ENCODE data around the gene PACRG.

The PACRG gene

DNA sequence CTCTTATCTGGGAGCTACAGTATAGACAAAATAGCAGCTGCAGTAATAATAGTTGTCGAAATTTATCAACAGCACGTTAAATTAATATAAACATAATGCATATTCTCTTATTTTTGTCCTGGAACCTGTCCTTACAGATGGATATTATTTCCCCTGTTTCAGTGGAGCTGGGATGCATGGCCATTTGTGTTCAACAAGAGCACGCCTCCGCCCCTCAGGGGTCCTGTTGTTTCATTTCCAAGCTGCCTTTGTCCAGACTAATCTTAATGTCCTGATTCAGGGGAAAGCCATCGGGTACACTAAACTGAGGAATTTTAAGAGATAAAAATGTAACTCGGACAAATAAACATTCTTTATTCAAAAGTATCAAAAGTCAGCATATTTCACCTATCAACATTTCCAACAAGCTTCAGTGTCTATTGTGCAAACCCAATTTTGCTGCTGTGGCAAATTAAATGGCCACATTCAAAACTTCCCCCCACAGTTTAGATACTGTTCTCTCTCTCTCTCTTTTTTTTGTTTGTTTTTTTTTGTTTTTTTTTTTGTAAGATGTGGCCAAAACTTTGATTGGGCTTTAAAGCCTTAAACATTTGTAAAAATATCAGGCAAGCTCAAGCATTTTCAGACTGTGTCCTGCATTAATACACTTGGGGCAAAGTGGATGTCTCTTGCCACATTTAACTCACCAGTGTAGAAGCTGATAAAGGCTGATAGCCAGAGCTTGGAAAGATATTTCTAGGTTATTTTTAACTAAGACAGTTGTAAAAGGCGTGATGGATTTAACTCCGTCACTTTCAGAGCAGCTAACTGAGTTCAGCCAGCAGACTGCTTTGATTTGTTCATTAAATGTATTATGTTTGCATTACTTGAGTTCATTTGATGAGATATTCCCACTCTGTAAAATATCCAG is 574.2 kb downstream of the PACRG start:
- TF ChIP-seq CSDC2 (CRISPR knock-in tag; IDR thresholded peaks at IDR 0.05): no peak
- no peak for TF ChIP-seq ZFP3 (CRISPR knock-in tag; IDR thresholded peaks at IDR 0.05)
- TF ChIP-seq ZC3H10 (CRISPR knock-in tag; IDR thresholded peaks at IDR 0.05): no peak
- TF ChIP-seq GLIS3 (CRISPR knock-in tag; IDR thresholded peaks at IDR 0.05): no peak
- TF ChIP-seq ARNTL (CRISPR knock-in tag; IDR thresholded peaks at IDR 0.05; ENCODE audit: borderline replicate concordance, low read depth): no peak
- no peak for TF ChIP-seq ISL1 (CRISPR knock-in tag; IDR thresholded peaks at IDR 0.05)
- no peak for TF ChIP-seq ZNF8 (CRISPR knock-in tag; IDR thresholded peaks at IDR 0.05)
- TF ChIP-seq BACH2 (CRISPR knock-in tag; IDR thresholded peaks at IDR 0.05; ENCODE audit: borderline replicate concordance): no peak
- no peak for TF ChIP-seq RARB (CRISPR knock-in tag; IDR thresholded peaks at IDR 0.05)
- no peak for TF ChIP-seq TCF4 (CRISPR knock-in tag; IDR thresholded peaks at IDR 0.05; ENCODE audit: borderline replicate concordance)
- no peak for TF ChIP-seq ESRRG (CRISPR knock-in tag; IDR thresholded peaks at IDR 0.05)
- TF ChIP-seq, protein P1, sequence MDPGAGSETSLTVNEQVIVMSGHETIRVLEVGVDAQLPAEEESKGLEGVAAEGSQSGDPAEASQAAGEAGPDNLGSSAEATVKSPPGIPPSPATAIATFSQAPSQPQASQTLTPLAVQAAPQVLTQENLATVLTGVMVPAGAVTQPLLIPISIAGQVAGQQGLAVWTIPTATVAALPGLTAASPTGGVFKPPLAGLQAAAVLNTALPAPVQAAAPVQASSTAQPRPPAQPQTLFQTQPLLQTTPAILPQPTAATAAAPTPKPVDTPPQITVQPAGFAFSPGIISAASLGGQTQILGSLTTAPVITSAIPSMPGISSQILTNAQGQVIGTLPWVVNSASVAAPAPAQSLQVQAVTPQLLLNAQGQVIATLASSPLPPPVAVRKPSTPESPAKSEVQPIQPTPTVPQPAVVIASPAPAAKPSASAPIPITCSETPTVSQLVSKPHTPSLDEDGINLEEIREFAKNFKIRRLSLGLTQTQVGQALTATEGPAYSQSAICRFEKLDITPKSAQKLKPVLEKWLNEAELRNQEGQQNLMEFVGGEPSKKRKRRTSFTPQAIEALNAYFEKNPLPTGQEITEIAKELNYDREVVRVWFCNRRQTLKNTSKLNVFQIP (CRISPR knock-in tag; IDR thresholded peaks at IDR 0.05; ENCODE audit: borderline replicate concordance, low read depth): no peak
- ATAC-seq: no peak

DNA sequence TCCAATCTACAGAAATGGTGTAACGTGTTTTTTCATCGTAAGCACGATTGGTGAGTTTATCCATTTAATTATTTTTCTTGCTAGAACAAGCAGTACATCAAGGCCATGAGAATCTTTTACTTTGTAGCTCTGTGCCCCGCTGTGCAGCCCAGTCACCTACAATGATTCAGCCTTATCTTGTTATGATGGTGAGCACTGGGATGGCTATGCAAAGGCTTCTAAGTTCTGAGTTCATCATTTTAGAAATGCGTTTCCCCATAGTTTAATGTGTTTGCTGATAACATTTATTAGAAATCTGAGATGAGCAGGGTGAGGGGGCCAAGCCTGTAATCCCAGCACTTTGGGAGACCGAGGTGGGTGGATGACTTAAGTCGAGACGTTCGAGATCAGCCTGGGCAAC is 575.0 kb downstream of the PACRG start:
- TF ChIP-seq ZNF565 (CRISPR knock-in tag; conservative IDR thresholded peaks at IDR 0.05; ENCODE audit: low read depth) (no peak), ISL1 (CRISPR knock-in tag; IDR thresholded peaks at IDR 0.05) (no peak), TOX (CRISPR knock-in tag; IDR thresholded peaks at IDR 0.05; ENCODE audit: borderline replicate concordance) (no peak), ZFP3 (CRISPR knock-in tag; IDR thresholded peaks at IDR 0.05) (no peak), OSR1 (CRISPR knock-in tag; IDR thresholded peaks at IDR 0.05) (no peak), TCF4 (CRISPR knock-in tag; IDR thresholded peaks at IDR 0.05; ENCODE audit: borderline replicate concordance) (no peak), BACH2 (CRISPR knock-in tag; IDR thresholded peaks at IDR 0.05; ENCODE audit: borderline replicate concordance) (no peak), ZNF70 (CRISPR knock-in tag; IDR thresholded peaks at IDR 0.05) (no peak), ZC3H10 (CRISPR knock-in tag; IDR thresholded peaks at IDR 0.05) (no peak), GLIS3 (CRISPR knock-in tag; IDR thresholded peaks at IDR 0.05) (no peak), SNAI2 (CRISPR knock-in tag; IDR thresholded peaks at IDR 0.05) (no peak), CSDC2 (CRISPR knock-in tag; IDR thresholded peaks at IDR 0.05) (no peak), PPARA (CRISPR knock-in tag; IDR thresholded peaks at IDR 0.05; ENCODE audit: borderline replicate concordance) (no peak)
- TF ChIP-seq, protein P2, sequence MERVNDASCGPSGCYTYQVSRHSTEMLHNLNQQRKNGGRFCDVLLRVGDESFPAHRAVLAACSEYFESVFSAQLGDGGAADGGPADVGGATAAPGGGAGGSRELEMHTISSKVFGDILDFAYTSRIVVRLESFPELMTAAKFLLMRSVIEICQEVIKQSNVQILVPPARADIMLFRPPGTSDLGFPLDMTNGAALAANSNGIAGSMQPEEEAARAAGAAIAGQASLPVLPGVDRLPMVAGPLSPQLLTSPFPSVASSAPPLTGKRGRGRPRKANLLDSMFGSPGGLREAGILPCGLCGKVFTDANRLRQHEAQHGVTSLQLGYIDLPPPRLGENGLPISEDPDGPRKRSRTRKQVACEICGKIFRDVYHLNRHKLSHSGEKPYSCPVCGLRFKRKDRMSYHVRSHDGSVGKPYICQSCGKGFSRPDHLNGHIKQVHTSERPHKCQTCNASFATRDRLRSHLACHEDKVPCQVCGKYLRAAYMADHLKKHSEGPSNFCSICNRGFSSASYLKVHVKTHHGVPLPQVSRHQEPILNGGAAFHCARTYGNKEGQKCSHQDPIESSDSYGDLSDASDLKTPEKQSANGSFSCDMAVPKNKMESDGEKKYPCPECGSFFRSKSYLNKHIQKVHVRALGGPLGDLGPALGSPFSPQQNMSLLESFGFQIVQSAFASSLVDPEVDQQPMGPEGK (CRISPR knock-in tag; IDR thresholded peaks at IDR 0.05; ENCODE audit: borderline replicate concordance): no peak
- TF ChIP-seq, protein P3, sequence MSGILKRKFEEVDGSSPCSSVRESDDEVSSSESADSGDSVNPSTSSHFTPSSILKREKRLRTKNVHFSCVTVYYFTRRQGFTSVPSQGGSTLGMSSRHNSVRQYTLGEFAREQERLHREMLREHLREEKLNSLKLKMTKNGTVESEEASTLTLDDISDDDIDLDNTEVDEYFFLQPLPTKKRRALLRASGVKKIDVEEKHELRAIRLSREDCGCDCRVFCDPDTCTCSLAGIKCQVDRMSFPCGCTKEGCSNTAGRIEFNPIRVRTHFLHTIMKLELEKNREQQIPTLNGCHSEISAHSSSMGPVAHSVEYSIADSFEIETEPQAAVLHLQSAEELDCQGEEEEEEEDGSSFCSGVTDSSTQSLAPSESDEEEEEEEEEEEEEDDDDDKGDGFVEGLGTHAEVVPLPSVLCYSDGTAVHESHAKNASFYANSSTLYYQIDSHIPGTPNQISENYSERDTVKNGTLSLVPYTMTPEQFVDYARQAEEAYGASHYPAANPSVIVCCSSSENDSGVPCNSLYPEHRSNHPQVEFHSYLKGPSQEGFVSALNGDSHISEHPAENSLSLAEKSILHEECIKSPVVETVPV (CRISPR knock-in tag; IDR thresholded peaks at IDR 0.05): no peak
- TF ChIP-seq, protein P1 (CRISPR knock-in tag; IDR thresholded peaks at IDR 0.05; ENCODE audit: borderline replicate concordance, low read depth): no peak
- TF ChIP-seq, protein P4, sequence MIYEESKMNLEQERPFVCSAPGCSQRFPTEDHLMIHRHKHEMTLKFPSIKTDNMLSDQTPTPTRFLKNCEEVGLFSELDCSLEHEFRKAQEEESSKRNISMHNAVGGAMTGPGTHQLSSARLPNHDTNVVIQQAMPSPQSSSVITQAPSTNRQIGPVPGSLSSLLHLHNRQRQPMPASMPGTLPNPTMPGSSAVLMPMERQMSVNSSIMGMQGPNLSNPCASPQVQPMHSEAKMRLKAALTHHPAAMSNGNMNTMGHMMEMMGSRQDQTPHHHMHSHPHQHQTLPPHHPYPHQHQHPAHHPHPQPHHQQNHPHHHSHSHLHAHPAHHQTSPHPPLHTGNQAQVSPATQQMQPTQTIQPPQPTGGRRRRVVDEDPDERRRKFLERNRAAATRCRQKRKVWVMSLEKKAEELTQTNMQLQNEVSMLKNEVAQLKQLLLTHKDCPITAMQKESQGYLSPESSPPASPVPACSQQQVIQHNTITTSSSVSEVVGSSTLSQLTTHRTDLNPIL (CRISPR knock-in tag; IDR thresholded peaks at IDR 0.05; ENCODE audit: low read depth): no peak
- no peak for ATAC-seq

DNA sequence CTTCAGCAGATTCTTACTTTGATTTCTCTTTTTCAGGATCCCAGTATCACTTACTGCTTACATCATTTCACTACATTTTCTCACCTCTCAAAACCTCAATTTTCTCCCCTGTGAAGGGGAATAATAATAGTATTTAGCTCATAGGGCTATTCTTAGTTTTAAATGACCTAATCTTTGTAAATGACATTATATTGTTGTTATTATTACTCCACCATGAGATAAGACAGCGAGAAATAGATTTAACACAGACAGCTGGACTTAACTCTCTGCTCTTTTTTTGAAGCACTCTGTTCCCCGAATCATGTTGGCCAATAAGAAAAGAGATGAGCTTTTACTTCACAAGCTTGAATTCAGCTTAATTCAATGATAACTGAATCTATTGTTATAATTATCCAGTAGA is 578.2 kb downstream of the PACRG start:
- no peak for ATAC-seq
- TF ChIP-seq GLIS3 (CRISPR knock-in tag; IDR thresholded peaks at IDR 0.05) (no peak), ISL1 (CRISPR knock-in tag; IDR thresholded peaks at IDR 0.05) (no peak), OSR1 (CRISPR knock-in tag; IDR thresholded peaks at IDR 0.05) (no peak)
